HepG2 (cell line): ENCODE measurements around the gene MARF1. TPM values are rescaled to one million over a fixed set of nuclear protein-coding genes. Genes with fewer than 3 reads are reported as not detected.

Experiments used
- ATRX ChIP-seq: sonication (generic); formaldehyde crosslinking; IDR thresholded peaks from 2 replicates; pipeline ENCODE4 v1.4.0; 2020; ENCODE audit warnings: missing genetic modification reagents, borderline replicate concordance
- CBX1 ChIP-seq: IDR thresholded peaks from one replicate; pipeline ENCODE4 v1.6.1; 2016; ENCODE audit warnings: antibody characterized with exemption, low read depth
- CEBPZ ChIP-seq: IDR thresholded peaks from 2 replicates; pipeline ENCODE4 v1.6.1; 2012; ENCODE audit warnings: low read length, improper control_type of control experiment
- ETS1 ChIP-seq: sonication (generic); formaldehyde crosslinking; IDR thresholded peaks from 2 replicates; pipeline ENCODE4 v1.4.0; 2020; ENCODE audit warnings: missing genetic modification reagents
- ETV6 ChIP-seq: sonication (generic); formaldehyde crosslinking; conservative IDR thresholded peaks from 2 replicates; pipeline ENCODE4 v1.4.0; 2020; ENCODE audit warnings: missing genetic modification reagents
- FOXA1 ChIP-seq, 2 experiments: fragments of 450-650 bp in 1 of 2; sonication (generic) in 1 of 2; formaldehyde crosslinking in 1 of 2; IDR thresholded peaks; 2 replicates each; pipeline versions ENCODE4 v1.4.0 to v1.6.1; 2016 to 2020; ENCODE audit warnings: missing genetic modification reagents in 1 of 2
- HNF4G ChIP-seq, 2 experiments: sonication (generic) in 1 of 2; formaldehyde crosslinking in 1 of 2; IDR thresholded peaks; 2 replicates each; pipeline versions ENCODE4 v1.4.0 to v1.6.1; 2011 to 2020; ENCODE audit warnings: borderline replicate concordance in 2 of 2, low read depth in 2 of 2, mild to moderate bottlenecking in 2 of 2, low read length in 1 of 2, missing genetic modification reagents in 1 of 2, moderate library complexity in 1 of 2
- NFKBIZ ChIP-seq: IDR thresholded peaks from 2 replicates; pipeline ENCODE4 v1.6.1; 2018; ENCODE audit warnings: missing genetic modification reagents, missing compliant biosample characterization
- PHF5A ChIP-seq: IDR thresholded peaks from one replicate; pipeline ENCODE4 v1.6.1; 2018; ENCODE audit warnings: low read depth, missing genetic modification reagents; ENCODE audit not compliant: unreplicated experiment
- RBFOX2 ChIP-seq: fragments of 200-400 bp; formaldehyde crosslinking; IDR thresholded peaks from 2 replicates; pipeline ENCODE4 v1.6.1; 2017; ENCODE audit warnings: low read depth, mild to moderate bottlenecking, low read length
- REPIN1 ChIP-seq: sonication (generic); formaldehyde crosslinking; IDR thresholded peaks from 2 replicates; pipeline ENCODE4 v1.8.0; 2022; ENCODE audit warnings: missing genetic modification reagents, low read depth, mild to moderate bottlenecking, borderline replicate concordance
- TBP ChIP-seq: sonication (generic); formaldehyde crosslinking; IDR thresholded peaks from 2 replicates; pipeline ENCODE4 v1.5.0; 2020; ENCODE audit warnings: missing genetic modification reagents
- ZFP36 ChIP-seq: fragments of 150-350 bp; IDR thresholded peaks from 2 replicates; pipeline ENCODE4 v1.6.1; 2018; ENCODE audit warnings: borderline replicate concordance, low read length, low read depth; ENCODE audit not compliant: partially characterized antibody
- ZFP41 ChIP-seq: sonication (generic); formaldehyde crosslinking; IDR thresholded peaks from 2 replicates; pipeline ENCODE4 v1.4.0; 2020; ENCODE audit warnings: mild to moderate bottlenecking, missing genetic modification reagents, borderline replicate concordance
- ZNF260 ChIP-seq: sonication (generic); formaldehyde crosslinking; IDR thresholded peaks from 2 replicates; pipeline ENCODE4 v1.4.0; 2020; ENCODE audit warnings: missing genetic modification reagents, low read depth, mild to moderate bottlenecking, borderline replicate concordance
- ZNF605 ChIP-seq: sonication (generic); formaldehyde crosslinking; IDR thresholded peaks from 2 replicates; pipeline ENCODE4 v1.8.0; 2022; ENCODE audit warnings: mild to moderate bottlenecking, missing genetic modification reagents
- ZNF615 ChIP-seq: sonication (generic); formaldehyde crosslinking; IDR thresholded peaks from 2 replicates; pipeline ENCODE4 v1.5.0; 2020; ENCODE audit warnings: mild to moderate bottlenecking, missing genetic modification reagents, borderline replicate concordance
- ZNF691 ChIP-seq: sonication (generic); formaldehyde crosslinking; IDR thresholded peaks from 2 replicates; pipeline ENCODE4 v1.4.0; 2020; ENCODE audit warnings: missing genetic modification reagents, low read depth, mild to moderate bottlenecking, borderline replicate concordance
- polyA plus RNA-seq, 8 experiments: library from polyadenylated mRNA; depleted of rRNA in 3 of 8; stranded (reverse) in 7 of 8; unstranded in 1 of 8; fragments of >200 nt; fragmentation: Illumina TruSeq in 4 of 8; extraction: Trizol in 4 of 8; gene quantifications; 2 replicates each; pipeline versions ENCODE4 v1.2.1 to v1.2.3, GENCODE V29; 2011 to 2016; ENCODE audit warnings: low read depth in 4 of 8, missing spikeins in 1 of 8, mixed read lengths in 1 of 8; ENCODE audit not compliant: insufficient read depth in 1 of 8
- total RNA-seq, 5 experiments: library from RNA; depleted of rRNA; stranded (reverse); fragments of >200 nt; fragmentation: Illumina TruSeq; extraction: Trizol; gene quantifications; 2 replicates each; pipeline ENCODE4 v1.2.3, GENCODE V29; 2016; ENCODE audit warnings: low read depth in 1 of 5
- TF ChIP-seq, protein P1 (sequence below): sonication (generic); formaldehyde crosslinking; conservative IDR thresholded peaks from 2 replicates; pipeline ENCODE4 v1.4.0; 2020; ENCODE audit warnings: missing genetic modification reagents

Gene MARF1
- total and polyA plus RNA-seq, 2 of the 13 experiments (the other 11 are each of a cell fraction or from before 2014, with no cell fraction given) = 8.7 to 20.7 TPM

- TF ChIP-seq CEBPZ (no peak), FOXA1 (IDR thresholded peaks at IDR 0.05) (no peak), FOXA1 (CRISPR knock-in tag; IDR thresholded peaks at IDR 0.05) (0 out of 2 replicates have a peak, but pooled peaks have one; percentile 0), REPIN1 (CRISPR knock-in tag) (no peak; the same call in 1 of the 2 replicates), ETS1 (0 out of 2 replicates have a peak, but pooled peaks have one; percentile 29), PHF5A (CRISPR knock-in tag) (peak; percentile 86), NFKBIZ (CRISPR knock-in tag) (peak; percentile 30; the same call in 1 of the 2 replicates), ZNF615 (CRISPR knock-in tag) (peak; percentile 85; the same call in 1 of the 2 replicates), ZNF260 (CRISPR knock-in tag) (0 out of 2 replicates have a peak, but pooled peaks have one; percentile 4), ZFP41 (no peak), ETV6 (CRISPR knock-in tag) (0 out of 2 replicates have a peak, but pooled peaks have one; percentile 14), ZNF605 (CRISPR knock-in tag) (peak; percentile 21; the same call in 1 of the 2 replicates), ZFP36 (no peak), CBX1 (peak; percentile 23), HNF4G (IDR thresholded peaks at IDR 0.05; ENCODE audit: borderline replicate concordance, low read depth, low read length) (no peak), HNF4G (CRISPR knock-in tag; IDR thresholded peaks at IDR 0.05; ENCODE audit: borderline replicate concordance, low read depth) (peak; percentile 42; the same call in 1 of the 2 replicates), ATRX (CRISPR knock-in tag) (no peak), ZNF691 (CRISPR knock-in tag) (no peak), TBP (CRISPR knock-in tag) (peak; percentile 58; the same call in 1 of the 2 replicates), RBFOX2 (peak; percentile 98)
- TF ChIP-seq, protein P1, sequence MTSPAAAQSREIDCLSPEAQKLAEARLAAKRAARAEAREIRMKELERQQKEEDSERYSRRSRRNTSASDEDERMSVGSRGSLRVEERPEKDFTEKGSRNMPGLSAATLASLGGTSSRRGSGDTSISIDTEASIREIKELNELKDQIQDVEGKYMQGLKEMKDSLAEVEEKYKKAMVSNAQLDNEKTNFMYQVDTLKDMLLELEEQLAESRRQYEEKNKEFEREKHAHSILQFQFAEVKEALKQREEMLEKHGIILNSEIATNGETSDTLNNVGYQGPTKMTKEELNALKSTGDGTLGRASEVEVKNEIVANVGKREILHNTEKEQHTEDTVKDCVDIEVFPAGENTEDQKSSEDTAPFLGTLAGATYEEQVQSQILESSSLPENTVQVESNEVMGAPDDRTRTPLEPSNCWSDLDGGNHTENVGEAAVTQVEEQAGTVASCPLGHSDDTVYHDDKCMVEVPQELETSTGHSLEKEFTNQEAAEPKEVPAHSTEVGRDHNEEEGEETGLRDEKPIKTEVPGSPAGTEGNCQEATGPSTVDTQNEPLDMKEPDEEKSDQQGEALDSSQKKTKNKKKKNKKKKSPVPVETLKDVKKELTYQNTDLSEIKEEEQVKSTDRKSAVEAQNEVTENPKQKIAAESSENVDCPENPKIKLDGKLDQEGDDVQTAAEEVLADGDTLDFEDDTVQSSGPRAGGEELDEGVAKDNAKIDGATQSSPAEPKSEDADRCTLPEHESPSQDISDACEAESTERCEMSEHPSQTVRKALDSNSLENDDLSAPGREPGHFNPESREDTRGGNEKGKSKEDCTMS (CRISPR knock-in tag) = 0 out of 2 replicates have a peak, but pooled peaks have one; percentile 81
Observed at GRCh38 chr16:15643048-15643945, at the start of gene MARF1 (continued).
